DOHH2 (cell line): ENCODE results near the gene ARL15.

Experiments used
- H3F3A ChIP-seq: fragments of 200-600 bp; sonication (generic), shearing (Covaris generic); 2 replicates; pipeline ENCODE4 v1.6.0; 2016; ENCODE audit warnings: antibody characterized with exemption, mild to moderate bottlenecking; ENCODE audit not compliant: control insufficient read depth, insufficient read depth
- H3K27ac ChIP-seq: fragments of 200-600 bp; sonication (generic); 2 replicates; pipeline ENCODE4 v1.5.1; 2014; ENCODE audit warnings: low read depth, mild to moderate bottlenecking, low read length, moderate library complexity
- H3K27me3 ChIP-seq: fragments of 200-600 bp; sonication (generic); 2 replicates; pipeline ENCODE4 v1.6.1; 2014; ENCODE audit warnings: mild to moderate bottlenecking, low read length, mixed read lengths; ENCODE audit not compliant: control insufficient read depth
- H3K36me3 ChIP-seq: fragments of 200-600 bp; sonication (generic); 2 replicates; pipeline ENCODE4 v1.6.1; 2014; ENCODE audit warnings: mild to moderate bottlenecking, low read length, moderate library complexity, mixed read lengths; ENCODE audit not compliant: control insufficient read depth
- H3K4me1 ChIP-seq: fragments of 200-600 bp; sonication (generic); 2 replicates; pipeline ENCODE4 v1.6.1; 2014; ENCODE audit warnings: mild to moderate bottlenecking, low read length, mixed read lengths; ENCODE audit not compliant: control insufficient read depth
- H3K4me2 ChIP-seq: fragments of 200-600 bp; sonication (generic); 2 replicates; pipeline ENCODE4 v1.6.0; 2014; ENCODE audit warnings: mild to moderate bottlenecking, low read length, moderate library complexity
- H3K4me3 ChIP-seq: fragments of 200-600 bp; sonication (generic); 2 replicates; pipeline ENCODE4 v1.5.1; 2014; ENCODE audit warnings: mild to moderate bottlenecking, low read length, mixed read lengths
- H3K79me2 ChIP-seq: fragments of 200-600 bp; sonication (generic); 2 replicates; pipeline ENCODE4 v1.6.1; 2014; ENCODE audit warnings: mild to moderate bottlenecking, low read length, mixed read lengths; ENCODE audit not compliant: control insufficient read depth
- H3K9me2 ChIP-seq: fragments of 200-600 bp; sonication (generic); replicated peaks from 2 replicates; pipeline ENCODE4 v1.6.1; 2014; ENCODE audit warnings: mild to moderate bottlenecking, low read length, mixed read lengths; ENCODE audit not compliant: control insufficient read depth
- H3K9me3 ChIP-seq: fragments of 200-600 bp; sonication (generic); 2 replicates; pipeline ENCODE4 v1.6.1; 2014; ENCODE audit warnings: antibody characterized with exemption, low read length, mixed read lengths; ENCODE audit not compliant: control insufficient read depth, insufficient read depth
- H4K20me1 ChIP-seq: fragments of 200-600 bp; sonication (generic); 2 replicates; pipeline ENCODE4 v1.6.0; 2014; ENCODE audit warnings: low read depth, mild to moderate bottlenecking, antibody characterized with exemption, low read length, moderate library complexity; ENCODE audit not compliant: control insufficient read depth, insufficient read depth
- CTCF ChIP-seq: fragments of 200-600 bp; sonication (generic); IDR thresholded peaks from one replicate; pipeline ENCODE4 v1.5.1; 2014; ENCODE audit warnings: antibody characterized with exemption, mild to moderate bottlenecking, low read depth, low read length; ENCODE audit not compliant: poor library complexity, severe bottlenecking
- EZH2phosphoT487 ChIP-seq: fragments of 200-600 bp; sonication (generic); IDR thresholded peaks from 2 replicates; pipeline ENCODE4 v1.6.1; 2017; ENCODE audit warnings: borderline replicate concordance, mild to moderate bottlenecking, antibody characterized with exemption, low read length, moderate library complexity, mixed read lengths

Gene ARL15

GRCh38 chr5:54084696-54085095 lies 225.7 kb downstream of the ARL15 start:
- no peaks in the 10 kb centered on the region for H3K36me3 ChIP-seq
- H3K27me3 ChIP-seq = no peaks in the 10 kb centered on the region
- H3K27ac ChIP-seq = no peak overlapping the region
- H3F3A ChIP-seq = no peaks in the 10 kb centered on the region
- TF ChIP-seq EZH2phosphoT487 (no peak), CTCF (no peak)
- no peaks in the 10 kb centered on the region for H3K9me2 ChIP-seq
- H3K4me3 ChIP-seq = no peak overlapping the region
- no peaks in the 10 kb centered on the region for H4K20me1 ChIP-seq
- H3K4me2 ChIP-seq = no peak overlapping the region
- H3K4me1 ChIP-seq = no peaks in the 10 kb centered on the region
- H3K9me3 ChIP-seq = no peaks in the 10 kb centered on the region
- no peaks in the 10 kb centered on the region for H3K79me2 ChIP-seq

- Histone ChIP-seq H3K27me3 (no peaks in the 10 kb centered on the region), H3K9me3 (no peaks in the 10 kb centered on the region), H3F3A (no peaks in the 10 kb centered on the region), H3K4me3 (no peak overlapping the region), H3K36me3 (no peaks in the 10 kb centered on the region), H4K20me1 (no peaks in the 10 kb centered on the region), H3K4me2 (no peak overlapping the region), H3K4me1 (no peaks in the 10 kb centered on the region), H3K27ac (no peak overlapping the region), H3K79me2 (no peaks in the 10 kb centered on the region), H3K9me2 (no peaks in the 10 kb centered on the region)
- TF ChIP-seq EZH2phosphoT487 (no peak), CTCF (no peak)
These were observed 226.5 kb downstream of the ARL15 start for GRCh38 chr5:54083851-54084250.

- no peaks in the 10 kb centered on the region for H3F3A ChIP-seq
- H3K9me2 ChIP-seq = no peaks in the 10 kb centered on the region
- no peak overlapping the region for H3K27ac ChIP-seq
- TF ChIP-seq CTCF (no peak), EZH2phosphoT487 (no peak)
- no peaks in the 10 kb centered on the region for H3K27me3 ChIP-seq
- H3K4me1 ChIP-seq = no peaks in the 10 kb centered on the region
- H3K4me2 ChIP-seq = no peak overlapping the region
- no peaks in the 10 kb centered on the region for H4K20me1 ChIP-seq
- H3K9me3 ChIP-seq = no peaks in the 10 kb centered on the region
- no peaks in the 10 kb centered on the region for H3K79me2 ChIP-seq
- H3K4me3 ChIP-seq = no peak overlapping the region
- H3K36me3 ChIP-seq = no peaks in the 10 kb centered on the region
These were observed 227.1 kb downstream of the ARL15 start for GRCh38 chr5:54083245-54083644.

- no peak overlapping the region for H3K4me3 ChIP-seq
- no peak for TF ChIP-seq EZH2phosphoT487
- TF ChIP-seq CTCF = no peak
These were observed 229.0 kb downstream of the ARL15 start for GRCh38 chr5:54081415-54081814.

More at GRCh38 chr5:54081415-54081814, 229.0 kb downstream of the ARL15 start:
- no peaks in the 10 kb centered on the region for H3K36me3 ChIP-seq
- no peaks in the 10 kb centered on the region for H3K9me2 ChIP-seq
- H3F3A ChIP-seq = no peaks in the 10 kb centered on the region
- H3K4me1 ChIP-seq = no peaks in the 10 kb centered on the region
- no peaks in the 10 kb centered on the region for H4K20me1 ChIP-seq
- no peaks in the 10 kb centered on the region for H3K9me3 ChIP-seq
- no peaks in the 10 kb centered on the region for H3K27me3 ChIP-seq
- no peak overlapping the region for H3K27ac ChIP-seq
- H3K79me2 ChIP-seq = no peaks in the 10 kb centered on the region
- no peak overlapping the region for H3K4me2 ChIP-seq
